ENCODE results near the gene PRMT3. TPM values are rescaled to one million over a fixed set of nuclear protein-coding genes. Genes with fewer than 3 reads are reported as not detected.

PRMT3 gene
- total RNA-seq, 1 experiment from 2014 or later: 31.4 TPM

DNA sequence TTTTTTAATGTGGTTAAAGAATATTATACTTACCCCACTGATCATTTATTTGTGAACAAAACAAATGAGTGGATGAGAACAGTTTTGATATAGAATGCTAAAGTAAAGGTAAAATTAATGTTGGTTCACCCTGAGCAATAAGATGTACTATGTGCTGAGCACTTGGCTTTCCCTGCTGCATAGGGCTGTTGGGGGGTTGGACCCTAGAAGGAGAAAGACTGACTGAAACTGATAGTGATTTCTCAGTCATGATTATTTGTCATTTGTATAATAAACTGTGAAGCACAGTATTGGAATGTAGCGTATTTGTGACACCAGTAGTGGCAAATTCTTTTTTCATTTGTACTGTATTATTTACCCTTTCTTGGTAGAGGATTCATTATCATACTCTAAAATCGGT lies 63.3 kb downstream of the PRMT3 start:
- H3K27ac Mint-ChIP-seq: no peak overlapping the region
- H3K36me3 Mint-ChIP-seq: no peaks in the 10 kb centered on the region
- no peaks in the 10 kb centered on the region for H3K27me3 Mint-ChIP-seq (ENCODE audit: low read depth)
- H3K4me1 Mint-ChIP-seq: no peaks in the 10 kb centered on the region
- ChIA-PET POLR2A (no interaction called here), CTCF (no interaction called here)
- TF ChIP-seq ETV6 (CRISPR knock-in tag; IDR thresholded peaks at IDR 0.05) (no peak), ATF1 (CRISPR knock-in tag; IDR thresholded peaks at IDR 0.05) (no peak), FOXK1 (CRISPR knock-in tag; IDR thresholded peaks at IDR 0.05) (no peak), ZBTB21 (CRISPR knock-in tag; IDR thresholded peaks at IDR 0.05; ENCODE audit: borderline replicate concordance) (no peak), NR3C1 (CRISPR knock-in tag; conservative IDR thresholded peaks at IDR 0.05; ENCODE audit: low read depth) (no peak), TP53 (CRISPR knock-in tag; IDR thresholded peaks at IDR 0.05) (no peak)
- TF ChIP-seq, protein P1, sequence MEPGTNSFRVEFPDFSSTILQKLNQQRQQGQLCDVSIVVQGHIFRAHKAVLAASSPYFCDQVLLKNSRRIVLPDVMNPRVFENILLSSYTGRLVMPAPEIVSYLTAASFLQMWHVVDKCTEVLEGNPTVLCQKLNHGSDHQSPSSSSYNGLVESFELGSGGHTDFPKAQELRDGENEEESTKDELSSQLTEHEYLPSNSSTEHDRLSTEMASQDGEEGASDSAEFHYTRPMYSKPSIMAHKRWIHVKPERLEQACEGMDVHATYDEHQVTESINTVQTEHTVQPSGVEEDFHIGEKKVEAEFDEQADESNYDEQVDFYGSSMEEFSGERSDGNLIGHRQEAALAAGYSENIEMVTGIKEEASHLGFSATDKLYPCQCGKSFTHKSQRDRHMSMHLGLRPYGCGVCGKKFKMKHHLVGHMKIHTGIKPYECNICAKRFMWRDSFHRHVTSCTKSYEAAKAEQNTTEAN (CRISPR knock-in tag; IDR thresholded peaks at IDR 0.05): no peak
- TF ChIP-seq, protein P2, sequence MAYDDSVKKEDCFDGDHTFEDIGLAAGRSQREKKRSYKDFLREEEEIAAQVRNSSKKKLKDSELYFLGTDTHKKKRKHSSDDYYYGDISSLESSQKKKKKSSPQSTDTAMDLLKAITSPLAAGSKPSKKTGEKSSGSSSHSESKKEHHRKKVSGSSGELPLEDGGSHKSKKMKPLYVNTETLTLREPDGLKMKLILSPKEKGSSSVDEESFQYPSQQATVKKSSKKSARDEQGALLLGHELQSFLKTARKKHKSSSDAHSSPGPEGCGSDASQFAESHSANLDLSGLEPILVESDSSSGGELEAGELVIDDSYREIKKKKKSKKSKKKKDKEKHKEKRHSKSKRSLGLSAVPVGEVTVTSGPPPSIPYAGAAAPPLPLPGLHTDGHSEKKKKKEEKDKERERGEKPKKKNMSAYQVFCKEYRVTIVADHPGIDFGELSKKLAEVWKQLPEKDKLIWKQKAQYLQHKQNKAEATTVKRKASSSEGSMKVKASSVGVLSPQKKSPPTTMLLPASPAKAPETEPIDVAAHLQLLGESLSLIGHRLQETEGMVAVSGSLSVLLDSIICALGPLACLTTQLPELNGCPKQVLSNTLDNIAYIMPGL (CRISPR knock-in tag; IDR thresholded peaks at IDR 0.05): no peak
- TF ChIP-seq, protein P3, sequence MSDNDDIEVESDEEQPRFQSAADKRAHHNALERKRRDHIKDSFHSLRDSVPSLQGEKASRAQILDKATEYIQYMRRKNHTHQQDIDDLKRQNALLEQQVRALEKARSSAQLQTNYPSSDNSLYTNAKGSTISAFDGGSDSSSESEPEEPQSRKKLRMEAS (CRISPR knock-in tag; IDR thresholded peaks at IDR 0.05): no peak
- TF ChIP-seq, protein P4, sequence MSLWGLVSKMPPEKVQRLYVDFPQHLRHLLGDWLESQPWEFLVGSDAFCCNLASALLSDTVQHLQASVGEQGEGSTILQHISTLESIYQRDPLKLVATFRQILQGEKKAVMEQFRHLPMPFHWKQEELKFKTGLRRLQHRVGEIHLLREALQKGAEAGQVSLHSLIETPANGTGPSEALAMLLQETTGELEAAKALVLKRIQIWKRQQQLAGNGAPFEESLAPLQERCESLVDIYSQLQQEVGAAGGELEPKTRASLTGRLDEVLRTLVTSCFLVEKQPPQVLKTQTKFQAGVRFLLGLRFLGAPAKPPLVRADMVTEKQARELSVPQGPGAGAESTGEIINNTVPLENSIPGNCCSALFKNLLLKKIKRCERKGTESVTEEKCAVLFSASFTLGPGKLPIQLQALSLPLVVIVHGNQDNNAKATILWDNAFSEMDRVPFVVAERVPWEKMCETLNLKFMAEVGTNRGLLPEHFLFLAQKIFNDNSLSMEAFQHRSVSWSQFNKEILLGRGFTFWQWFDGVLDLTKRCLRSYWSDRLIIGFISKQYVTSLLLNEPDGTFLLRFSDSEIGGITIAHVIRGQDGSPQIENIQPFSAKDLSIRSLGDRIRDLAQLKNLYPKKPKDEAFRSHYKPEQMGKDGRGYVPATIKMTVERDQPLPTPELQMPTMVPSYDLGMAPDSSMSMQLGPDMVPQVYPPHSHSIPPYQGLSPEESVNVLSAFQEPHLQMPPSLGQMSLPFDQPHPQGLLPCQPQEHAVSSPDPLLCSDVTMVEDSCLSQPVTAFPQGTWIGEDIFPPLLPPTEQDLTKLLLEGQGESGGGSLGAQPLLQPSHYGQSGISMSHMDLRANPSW (CRISPR knock-in tag; conservative IDR thresholded peaks at IDR 0.05; ENCODE audit: low read depth): no peak
- TF ChIP-seq, protein P5, sequence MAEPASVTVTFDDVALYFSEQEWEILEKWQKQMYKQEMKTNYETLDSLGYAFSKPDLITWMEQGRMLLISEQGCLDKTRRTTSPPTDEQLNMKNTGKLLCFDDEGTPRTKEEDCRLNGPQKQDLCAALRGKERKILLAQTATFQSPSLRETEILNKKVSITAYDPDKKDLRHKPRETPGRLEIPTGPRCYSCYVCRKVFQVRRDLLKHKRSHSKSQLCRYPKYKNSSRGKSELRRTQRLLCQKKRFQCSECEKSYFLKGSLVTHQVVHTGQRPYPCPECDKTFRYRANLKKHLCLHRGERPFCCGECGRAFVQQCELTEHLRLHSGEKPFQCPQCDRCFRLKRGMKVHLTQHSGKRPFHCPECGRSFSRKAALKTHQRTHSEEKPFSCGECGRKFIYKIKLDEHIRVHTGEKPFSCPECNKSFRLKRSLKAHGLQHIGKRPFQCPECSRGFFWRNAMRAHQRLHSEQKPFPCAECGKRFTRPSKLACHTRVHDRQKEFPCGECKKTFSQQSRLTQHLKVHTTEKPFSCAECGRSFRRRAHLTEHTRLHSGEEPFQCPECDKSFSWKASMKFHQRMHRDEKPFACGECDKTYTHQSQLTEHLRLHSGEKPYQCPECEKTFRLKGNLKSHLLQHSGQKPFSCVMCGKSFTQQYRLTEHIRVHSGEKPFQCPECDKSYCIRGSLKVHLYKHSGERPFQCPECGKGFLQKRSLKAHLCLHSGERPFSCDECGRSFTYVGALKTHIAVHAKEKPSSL (CRISPR knock-in tag; conservative IDR thresholded peaks at IDR 0.05): no peak
- DNase-seq (ENCODE audit: low spot score): no peak
- H3K9me3 Mint-ChIP-seq: no peaks in the 10 kb centered on the region
- no peak for ATAC-seq
- no peak overlapping the region for H3K4me3 Mint-ChIP-seq

DNA sequence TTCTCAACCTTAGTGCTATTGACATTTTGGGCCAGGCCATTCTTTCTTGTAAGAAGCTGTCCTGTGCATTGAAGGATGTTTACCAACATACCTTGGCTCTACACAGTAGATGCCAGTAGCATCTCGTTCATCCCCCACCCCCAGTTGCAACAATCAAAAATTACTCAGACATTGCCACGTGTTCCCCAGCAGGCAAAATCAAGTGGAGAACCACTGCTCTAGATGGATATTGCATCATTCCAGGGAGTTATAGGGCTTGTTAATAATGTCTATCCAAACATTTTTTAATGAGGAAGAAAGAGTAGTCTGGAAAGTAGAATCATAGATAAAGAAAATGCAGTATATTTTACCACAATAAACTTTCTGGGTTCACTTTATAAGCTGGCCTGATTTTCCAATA lies 64.1 kb downstream of the PRMT3 start:
- ChIA-PET POLR2A (no interaction called here), CTCF (interaction anchor here (1.0 kb wide), 1 partner anchor 8 kb away, joined by 4 read pairs; no protein-coding TSS in a partner anchor)
- H3K4me1 Mint-ChIP-seq: no peaks in the 10 kb centered on the region
- H3K36me3 Mint-ChIP-seq: no peaks in the 10 kb centered on the region
- no peak overlapping the region for H3K4me3 Mint-ChIP-seq
- no peaks in the 10 kb centered on the region for H3K9me3 Mint-ChIP-seq
- H3K27ac Mint-ChIP-seq: 0 out of 2 replicates have a peak overlapping the region, but pooled peaks have one; percentile 57
- H3K27me3 Mint-ChIP-seq (ENCODE audit: low read depth): no peaks in the 10 kb centered on the region
- DNase-seq (ENCODE audit: low spot score): no peak
- TF ChIP-seq, protein P6, sequence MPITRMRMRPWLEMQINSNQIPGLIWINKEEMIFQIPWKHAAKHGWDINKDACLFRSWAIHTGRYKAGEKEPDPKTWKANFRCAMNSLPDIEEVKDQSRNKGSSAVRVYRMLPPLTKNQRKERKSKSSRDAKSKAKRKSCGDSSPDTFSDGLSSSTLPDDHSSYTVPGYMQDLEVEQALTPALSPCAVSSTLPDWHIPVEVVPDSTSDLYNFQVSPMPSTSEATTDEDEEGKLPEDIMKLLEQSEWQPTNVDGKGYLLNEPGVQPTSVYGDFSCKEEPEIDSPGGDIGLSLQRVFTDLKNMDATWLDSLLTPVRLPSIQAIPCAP (CRISPR knock-in tag; IDR thresholded peaks at IDR 0.05): no peak
- TF ChIP-seq KAT7 (CRISPR knock-in tag; IDR thresholded peaks at IDR 0.05; ENCODE audit: borderline replicate concordance): no peak
- TF ChIP-seq, protein P7, sequence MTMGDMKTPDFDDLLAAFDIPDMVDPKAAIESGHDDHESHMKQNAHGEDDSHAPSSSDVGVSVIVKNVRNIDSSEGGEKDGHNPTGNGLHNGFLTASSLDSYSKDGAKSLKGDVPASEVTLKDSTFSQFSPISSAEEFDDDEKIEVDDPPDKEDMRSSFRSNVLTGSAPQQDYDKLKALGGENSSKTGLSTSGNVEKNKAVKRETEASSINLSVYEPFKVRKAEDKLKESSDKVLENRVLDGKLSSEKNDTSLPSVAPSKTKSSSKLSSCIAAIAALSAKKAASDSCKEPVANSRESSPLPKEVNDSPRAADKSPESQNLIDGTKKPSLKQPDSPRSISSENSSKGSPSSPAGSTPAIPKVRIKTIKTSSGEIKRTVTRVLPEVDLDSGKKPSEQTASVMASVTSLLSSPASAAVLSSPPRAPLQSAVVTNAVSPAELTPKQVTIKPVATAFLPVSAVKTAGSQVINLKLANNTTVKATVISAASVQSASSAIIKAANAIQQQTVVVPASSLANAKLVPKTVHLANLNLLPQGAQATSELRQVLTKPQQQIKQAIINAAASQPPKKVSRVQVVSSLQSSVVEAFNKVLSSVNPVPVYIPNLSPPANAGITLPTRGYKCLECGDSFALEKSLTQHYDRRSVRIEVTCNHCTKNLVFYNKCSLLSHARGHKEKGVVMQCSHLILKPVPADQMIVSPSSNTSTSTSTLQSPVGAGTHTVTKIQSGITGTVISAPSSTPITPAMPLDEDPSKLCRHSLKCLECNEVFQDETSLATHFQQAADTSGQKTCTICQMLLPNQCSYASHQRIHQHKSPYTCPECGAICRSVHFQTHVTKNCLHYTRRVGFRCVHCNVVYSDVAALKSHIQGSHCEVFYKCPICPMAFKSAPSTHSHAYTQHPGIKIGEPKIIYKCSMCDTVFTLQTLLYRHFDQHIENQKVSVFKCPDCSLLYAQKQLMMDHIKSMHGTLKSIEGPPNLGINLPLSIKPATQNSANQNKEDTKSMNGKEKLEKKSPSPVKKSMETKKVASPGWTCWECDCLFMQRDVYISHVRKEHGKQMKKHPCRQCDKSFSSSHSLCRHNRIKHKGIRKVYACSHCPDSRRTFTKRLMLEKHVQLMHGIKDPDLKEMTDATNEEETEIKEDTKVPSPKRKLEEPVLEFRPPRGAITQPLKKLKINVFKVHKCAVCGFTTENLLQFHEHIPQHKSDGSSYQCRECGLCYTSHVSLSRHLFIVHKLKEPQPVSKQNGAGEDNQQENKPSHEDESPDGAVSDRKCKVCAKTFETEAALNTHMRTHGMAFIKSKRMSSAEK (CRISPR knock-in tag; IDR thresholded peaks at IDR 0.05; ENCODE audit: borderline replicate concordance): no peak
- no peak for TF ChIP-seq CBFB (CRISPR knock-in tag; IDR thresholded peaks at IDR 0.05; ENCODE audit: low read depth)
- no peak for TF ChIP-seq ETV6 (CRISPR knock-in tag; IDR thresholded peaks at IDR 0.05)
- TF ChIP-seq SMAD4 (CRISPR knock-in tag; IDR thresholded peaks at IDR 0.05): no peak
- TF ChIP-seq NFATC4 (CRISPR knock-in tag; IDR thresholded peaks at IDR 0.05): no peak
- TF ChIP-seq GTF2I (CRISPR knock-in tag; conservative IDR thresholded peaks at IDR 0.05): no peak
- TF ChIP-seq MYBL2 (CRISPR knock-in tag; IDR thresholded peaks at IDR 0.05): no peak
- no peak for ATAC-seq

Measured in WTC11 (cell line).